H9 (cell line): ENCODE results near the gene CERS3. TPM values are rescaled to one million over a fixed set of nuclear protein-coding genes. Genes with fewer than 3 reads are reported as not detected.

Experiments
- DNase-seq: peaks from one replicate; pipeline ENCODE4 v3.0.0-alpha.2; 2017
- H2AFZ ChIP-seq: one replicate; pipeline ENCODE4 v1.6.1; 2013; ENCODE audit warnings: mild to moderate bottlenecking, low read length, control low read depth, moderate library complexity
- H2AK5ac ChIP-seq: 2 replicates; pipeline ENCODE4 v1.6.1; 2013; ENCODE audit warnings: low read length, control low read depth, mixed read lengths; ENCODE audit not compliant: insufficient read length
- H2BK120ac ChIP-seq: one replicate; pipeline ENCODE4 v1.6.1; 2013; ENCODE audit warnings: low read depth, mild to moderate bottlenecking, low read length, control low read depth, inconsistent platforms; ENCODE audit not compliant: poor library complexity, severe bottlenecking
- H2BK12ac ChIP-seq: 2 replicates; pipeline ENCODE4 v1.6.1; 2013; ENCODE audit warnings: low read length, control low read depth, mixed read lengths, low read depth; ENCODE audit not compliant: insufficient read length
- H2BK15ac ChIP-seq: 2 replicates; pipeline ENCODE4 v1.6.1; 2013; ENCODE audit warnings: low read depth, low read length, control low read depth
- H2BK20ac ChIP-seq: one replicate; pipeline ENCODE4 v1.6.1; 2013; ENCODE audit warnings: low read depth, mild to moderate bottlenecking, low read length, control low read depth, inconsistent platforms; ENCODE audit not compliant: poor library complexity, severe bottlenecking
- H2BK5ac ChIP-seq: 2 replicates; pipeline ENCODE4 v1.6.1; 2013; ENCODE audit warnings: low read length, control low read depth, mixed read lengths; ENCODE audit not compliant: insufficient read length
- H3K14ac ChIP-seq: 2 replicates; pipeline ENCODE4 v1.6.1; 2013; ENCODE audit warnings: low read length, control low read depth; ENCODE audit not compliant: insufficient read depth
- H3K18ac ChIP-seq: 2 replicates; pipeline ENCODE4 v1.6.1; 2013; ENCODE audit warnings: low read depth, mild to moderate bottlenecking, mixed read lengths, low read length, control low read depth; ENCODE audit not compliant: insufficient read length
- H3K23ac ChIP-seq: 2 replicates; pipeline ENCODE4 v1.6.1; 2013; ENCODE audit warnings: low read length, control low read depth, mixed read lengths, low read depth; ENCODE audit not compliant: insufficient read length
- H3K23me2 ChIP-seq: 2 replicates; pipeline ENCODE4 v1.6.1; 2013; ENCODE audit warnings: low read depth, mild to moderate bottlenecking, mixed read lengths, low read length, control low read depth; ENCODE audit not compliant: insufficient read length, poor library complexity, severe bottlenecking
- H3K27ac ChIP-seq: 2 replicates; pipeline ENCODE4 v1.5.1; 2013; ENCODE audit warnings: low read length, control low read depth, mixed read lengths, low read depth; ENCODE audit not compliant: insufficient read length
- H3K27me3 ChIP-seq: 2 replicates; pipeline ENCODE4 v1.6.1; 2013; ENCODE audit warnings: low read length, control low read depth, inconsistent platforms; ENCODE audit not compliant: insufficient read depth
- H3K4ac ChIP-seq: 2 replicates; pipeline ENCODE4 v1.6.1; 2013; ENCODE audit warnings: low read depth, mild to moderate bottlenecking, control low read depth, inconsistent platforms, low read length, moderate library complexity
- H3K4me1 ChIP-seq: 2 replicates; pipeline ENCODE4 v1.6.1; 2013; ENCODE audit warnings: low read length, control low read depth, inconsistent platforms; ENCODE audit not compliant: insufficient read depth
- H3K4me2 ChIP-seq: 2 replicates; pipeline ENCODE4 v1.6.1; 2013; ENCODE audit warnings: low read length, control low read depth, mixed read lengths; ENCODE audit not compliant: insufficient read length, insufficient read depth
- H3K56ac ChIP-seq: 2 replicates; pipeline ENCODE4 v1.6.1; 2013; ENCODE audit warnings: low read depth, mild to moderate bottlenecking, mixed read lengths, low read length, control low read depth; ENCODE audit not compliant: insufficient read length
- H3K79me1 ChIP-seq: 2 replicates; pipeline ENCODE4 v1.6.1; 2013; ENCODE audit warnings: low read depth, mild to moderate bottlenecking, moderate library complexity, low read length, control low read depth, inconsistent platforms; ENCODE audit not compliant: insufficient read depth, poor library complexity, severe bottlenecking
- H3K79me2 ChIP-seq: 2 replicates; pipeline ENCODE4 v1.6.1; 2013; ENCODE audit warnings: low read length, control low read depth, inconsistent platforms; ENCODE audit not compliant: insufficient read depth
- H3K9ac ChIP-seq: 2 replicates; pipeline ENCODE4 v1.6.1; 2013; ENCODE audit warnings: low read length, control low read depth, mixed read lengths; ENCODE audit not compliant: insufficient read length; ENCODE audit errors: extremely low read depth
- H3K9me3 ChIP-seq: one replicate; pipeline ENCODE4 v1.6.1; 2013; ENCODE audit warnings: low read depth, low read length, inconsistent platforms; ENCODE audit not compliant: control insufficient read depth
- H3T11ph ChIP-seq: one replicate; pipeline ENCODE4 v1.6.1; 2013; ENCODE audit warnings: mild to moderate bottlenecking, low read length, control low read depth, inconsistent platforms
- H4K20me1 ChIP-seq: one replicate; pipeline ENCODE4 v1.6.1; 2013; ENCODE audit not compliant: control insufficient read depth, insufficient read length, insufficient read depth
- H4K5ac ChIP-seq: 2 replicates; pipeline ENCODE4 v1.6.1; 2013; ENCODE audit warnings: low read depth, mild to moderate bottlenecking, mixed read lengths, low read length, control low read depth; ENCODE audit not compliant: insufficient read length
- H4K8ac ChIP-seq: replicated peaks from 2 replicates; pipeline ENCODE4 v1.6.1; 2013; ENCODE audit warnings: low read length, control low read depth, mixed read lengths, low read depth; ENCODE audit not compliant: insufficient read length
- H4K91ac ChIP-seq: 2 replicates; pipeline ENCODE4 v1.6.1; 2013; ENCODE audit warnings: low read depth, mild to moderate bottlenecking, moderate library complexity, mixed read lengths, low read length, control low read depth; ENCODE audit not compliant: insufficient read length
- H3K27ac Mint-ChIP-seq, 3 experiments: 2 replicates in 2 of 3; 3 replicates in 1 of 3; pipeline ENCODE4 v1.8.0; 2020 to 2021; ENCODE audit warnings: mixed read lengths in 3 of 3, mild to moderate bottlenecking in 1 of 3, moderate library complexity in 1 of 3
- H3K27me3 Mint-ChIP-seq: 2 replicates; pipeline ENCODE4 v1.8.0; 2021; ENCODE audit warnings: low read depth, mild to moderate bottlenecking, moderate library complexity, mixed read lengths
- H3K36me3 Mint-ChIP-seq, 3 experiments: 2 replicates in 2 of 3; 3 replicates in 1 of 3; pipeline ENCODE4 v1.8.0; 2020 to 2021; ENCODE audit warnings: low read depth in 3 of 3, mixed read lengths in 3 of 3; ENCODE audit not compliant: insufficient read depth in 1 of 3
- H3K4me1 Mint-ChIP-seq, 2 experiments: 2 replicates each; pipeline ENCODE4 v1.8.0; 2020; ENCODE audit warnings: mixed read lengths in 2 of 2
- H3K4me3 Mint-ChIP-seq, 2 experiments: 2 replicates in 1 of 2; 3 replicates in 1 of 2; pipeline ENCODE4 v1.8.0; 2020 to 2021; ENCODE audit warnings: mild to moderate bottlenecking in 2 of 2, mixed read lengths in 2 of 2, moderate library complexity in 1 of 2
- H3K9me3 Mint-ChIP-seq, 2 experiments: 2 replicates in 1 of 2; 3 replicates in 1 of 2; pipeline ENCODE4 v1.8.0; 2020; ENCODE audit warnings: mild to moderate bottlenecking in 2 of 2, mixed read lengths in 2 of 2, moderate library complexity in 1 of 2
- CTCF ChIP-seq: fragments of 200-600 bp; sonication (generic); conservative IDR thresholded peaks from 3 replicates; pipeline ENCODE4 v1.8.0; 2021; ENCODE audit warnings: antibody characterized with exemption, mild to moderate bottlenecking
- WGBS: extraction: QIAGEN DNeasy Blood & Tissue Kit; methylation state at CpG from one replicate; pipeline ENCODE4 v1.1.7; 2013; ENCODE audit warnings: missing lambda C conversion rate, low lambda C conversion rate, mixed read lengths; ENCODE audit not compliant: insufficient read length; ENCODE audit errors: extremely low coverage; 5-methylcytosine and 5-hydroxymethylcytosine counted together
- total RNA-seq: library from RNA; stranded (reverse); gene quantifications from 2 replicates; pipeline ENCODE4 v1.2.1, GENCODE V29; 2021

The CERS3 gene
- total RNA-seq, 1 experiment from 2014 or later, result 1.4 TPM

DNA sequence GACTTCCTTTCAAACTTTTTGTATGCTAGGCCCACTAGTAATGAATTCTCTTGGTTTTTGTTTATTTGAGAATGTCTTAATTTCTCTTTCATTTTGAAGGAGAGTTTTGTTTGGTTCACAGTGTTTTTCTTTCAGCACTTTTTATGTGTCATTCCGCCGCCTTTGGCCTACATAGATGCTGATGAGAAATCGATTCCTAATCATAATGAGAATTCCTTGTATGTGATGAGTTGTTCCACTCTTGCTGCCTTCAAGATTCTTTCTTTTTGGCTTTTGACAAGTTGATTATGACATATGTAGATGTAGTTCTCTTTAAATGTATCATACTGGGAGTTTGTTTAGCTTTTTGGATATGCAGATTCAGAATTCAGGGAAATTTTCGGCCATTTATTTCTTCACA lies 35.5 kb downstream of the CERS3 start:
- WGBS, result no CpG with 5 or more reads among the region's 4 CpGs
- Histone ChIP-seq H4K5ac (no peak overlapping the region), H2BK15ac (no peak overlapping the region), H4K20me1 (no peaks in the 10 kb centered on the region), H2AK5ac (no peak overlapping the region), H4K91ac (no peak overlapping the region), H3K9me3 (no peaks in the 10 kb centered on the region), H3K79me2 (no peaks in the 10 kb centered on the region), H3T11ph (no peak overlapping the region), H3K27ac (no peak overlapping the region), H3K79me1 (no peaks in the 10 kb centered on the region), H2AFZ (no peak overlapping the region), H3K23ac (no peak overlapping the region), H3K4ac (no peak overlapping the region), H3K14ac (no peak overlapping the region), H3K56ac (no peak overlapping the region), H3K9ac (no peak overlapping the region), H3K27me3 (no peaks in the 10 kb centered on the region), H3K4me2 (no peak overlapping the region), H2BK12ac (no peak overlapping the region), H2BK120ac (no peak overlapping the region), H4K8ac (no peak overlapping the region), H2BK20ac (no peak overlapping the region), H3K4me1 (no peaks in the 10 kb centered on the region), H2BK5ac (no peak overlapping the region), H3K23me2 (no peaks in the 10 kb centered on the region), H3K18ac (no peak overlapping the region)
- Mint-ChIP-seq H3K27me3 (peaks cover 4% of the 10 kb centered on the region; the same call in 1 of the 2 replicates), H3K4me1 (no peaks in the 10 kb centered on the region), H3K4me3 (no peak overlapping the region), H3K9me3 (no peaks in the 10 kb centered on the region), H3K27ac (no peak overlapping the region), H3K36me3 (no peaks in the 10 kb centered on the region)
- no peak for TF ChIP-seq CTCF
- no peak for DNase-seq
